ENCODE results near the gene DUSP10. TPM values are rescaled to one million over a fixed set of nuclear protein-coding genes. Genes with fewer than 3 reads are reported as not detected.

The DUSP10 gene
- total RNA-seq, 1 donor from 2014 or later = 3.5 TPM

DNA sequence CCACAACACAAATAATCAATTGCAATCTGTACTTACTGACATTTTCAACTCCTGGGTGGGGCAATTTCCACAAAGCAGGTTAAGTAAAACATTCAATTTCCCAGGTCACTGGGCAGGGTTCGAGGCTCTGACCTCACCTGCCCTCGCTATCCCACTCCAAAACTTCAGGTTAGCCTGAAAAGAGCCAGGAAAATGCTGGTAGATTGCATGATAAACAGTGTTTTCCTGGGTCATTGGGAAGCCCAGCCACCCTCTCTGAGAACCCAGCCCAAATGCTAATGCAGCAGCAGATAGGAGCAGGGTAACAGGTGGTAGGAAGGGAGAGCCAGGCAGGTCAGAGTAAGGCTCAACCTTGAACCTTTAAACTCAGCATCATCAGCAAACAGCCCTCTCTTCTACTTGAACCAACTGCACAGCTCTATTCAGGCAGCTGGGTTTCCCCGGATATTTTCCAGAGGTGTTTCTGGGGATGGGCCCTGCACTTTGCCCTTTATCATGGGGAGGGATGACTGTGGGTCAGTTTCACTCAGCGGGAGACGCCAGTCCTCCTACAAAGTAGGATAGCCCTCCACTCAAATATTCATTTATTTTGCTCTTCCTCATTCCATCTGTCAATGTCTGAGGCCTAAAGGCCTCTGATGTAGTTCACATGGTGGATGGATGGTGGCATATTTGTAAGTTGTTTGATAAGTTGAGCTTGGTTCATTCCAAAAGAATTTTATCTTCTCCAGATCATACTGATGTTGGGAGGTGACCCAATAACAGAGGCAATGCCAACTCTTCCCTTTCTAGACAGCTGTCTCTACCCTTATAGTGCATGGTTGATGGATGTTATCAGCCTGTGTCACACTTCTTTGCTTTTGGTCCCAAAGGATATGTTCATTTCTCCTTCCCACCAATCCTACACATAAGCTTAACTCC, 65.7 kb downstream of the DUSP10 start:
- intact Hi-C loops (cut with micrococcal nuclease) = no loop called here
- ATAC-seq = no peak
- no peak for DNase-seq

DNA sequence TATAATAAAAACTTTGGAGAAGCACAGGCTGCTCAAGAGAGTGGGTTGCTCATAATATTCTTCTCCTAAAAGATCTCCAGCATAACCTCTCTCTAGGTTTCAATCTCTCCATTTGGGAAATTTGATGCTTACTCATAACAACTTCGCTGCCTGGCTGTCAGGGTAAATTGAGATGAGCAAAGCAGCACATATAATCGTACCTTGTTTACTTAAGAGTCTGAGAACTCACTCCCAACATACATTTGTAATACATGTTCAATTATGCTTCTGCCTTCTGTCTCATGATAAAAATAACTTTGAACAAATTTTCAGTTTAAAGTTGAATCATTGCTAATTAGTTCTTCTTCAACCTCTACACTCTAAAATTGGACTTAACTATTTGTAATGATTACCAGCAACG, 68.9 kb downstream of the DUSP10 start:
- intact Hi-C loops (cut with micrococcal nuclease) = no loop called here
- no peak for ATAC-seq

DNA sequence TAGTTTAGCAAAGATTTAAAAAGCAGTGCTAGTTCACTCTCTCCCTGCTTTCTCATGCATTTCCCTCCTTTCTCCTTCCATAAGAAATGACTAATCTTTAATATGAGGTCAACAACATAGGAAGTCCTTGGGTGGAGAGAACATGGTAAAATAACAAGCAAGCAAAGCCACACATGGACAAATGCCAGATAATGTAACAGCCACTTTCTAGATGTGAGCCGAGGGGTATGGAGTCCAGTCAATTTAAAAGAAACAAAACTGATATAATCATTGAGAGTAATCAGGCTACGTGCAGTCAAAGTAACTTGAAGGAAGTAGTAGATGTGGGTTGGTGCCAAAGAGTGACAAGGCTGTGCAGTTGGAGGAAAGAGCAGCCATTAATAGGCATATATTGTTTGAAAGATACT, 69.6 kb downstream of the DUSP10 start:
- intact Hi-C loops (cut with micrococcal nuclease) = no loop called here
- DNase-seq = no peak
- ATAC-seq = no peak

More for the DNA sequence above, 68.9 kb downstream of the DUSP10 start:
- no peak for DNase-seq

DNA sequence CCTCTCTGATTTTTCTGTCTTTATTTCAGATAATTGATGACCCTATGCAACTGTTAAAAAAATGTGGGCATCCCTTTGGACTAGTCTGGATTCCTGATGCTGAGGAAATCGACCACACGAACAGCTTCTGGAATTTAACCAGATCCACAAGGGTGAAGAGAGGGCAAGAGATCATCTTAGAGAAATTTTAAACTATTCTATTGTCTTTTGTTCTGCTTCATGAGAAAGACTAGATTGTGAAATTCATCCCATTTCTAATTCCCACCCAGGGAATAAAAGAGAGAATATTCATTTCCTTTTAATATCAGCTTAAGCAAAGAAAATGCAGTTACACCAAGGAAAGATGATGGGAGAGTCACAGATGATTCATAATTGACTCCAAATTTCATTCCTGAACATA, 71.8 kb downstream of the DUSP10 start:
- no peak for ATAC-seq
- intact Hi-C loops (cut with micrococcal nuclease) = no loop called here

DNA sequence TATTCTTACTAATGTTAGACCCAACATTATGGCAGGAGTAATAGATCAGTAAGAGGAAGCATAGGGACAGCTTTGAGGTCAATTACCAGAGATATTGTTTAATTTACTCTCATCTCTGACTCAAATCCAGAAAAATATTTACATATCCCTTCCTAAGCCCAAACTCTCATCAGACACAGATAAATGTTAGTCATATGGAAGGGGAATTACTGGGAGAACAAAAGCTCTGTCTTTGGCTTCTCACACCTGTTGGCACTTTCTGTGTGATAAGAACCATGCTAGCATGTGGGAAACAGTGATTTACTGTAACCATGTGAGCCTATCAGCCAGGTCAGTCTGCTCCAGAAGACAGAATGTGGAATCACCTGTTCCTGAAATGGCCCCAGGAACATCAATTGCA, 72.4 kb downstream of the DUSP10 start:
- intact Hi-C loops (cut with micrococcal nuclease) = no loop called here
- ATAC-seq (no peak), DNase-seq (no peak)

More for the DNA sequence above, 71.8 kb downstream of the DUSP10 start:
- DNase-seq = no peak

DNA sequence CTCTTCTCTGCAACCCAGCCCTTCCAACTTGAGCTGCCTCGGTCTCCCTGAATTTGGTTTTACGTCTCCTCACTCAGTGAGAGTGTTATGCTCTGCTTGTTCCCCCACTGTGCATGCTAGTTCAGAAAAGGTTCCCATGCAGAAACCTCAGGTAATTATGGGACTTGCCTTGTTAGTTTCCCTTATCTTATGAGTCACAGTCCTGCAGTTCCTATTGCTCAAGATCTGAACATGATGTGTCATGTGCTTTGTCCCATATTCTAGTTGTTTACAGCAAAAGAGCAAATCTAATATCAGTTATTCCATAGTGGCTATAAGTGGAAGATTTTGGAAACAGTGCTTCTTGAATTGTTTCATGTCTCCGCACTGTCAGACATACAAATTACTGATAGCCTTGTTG, 74.4 kb downstream of the DUSP10 start:
- ATAC-seq = no peak
- DNase-seq = no peak
- intact Hi-C loops (cut with micrococcal nuclease) = no loop called here

DNA sequence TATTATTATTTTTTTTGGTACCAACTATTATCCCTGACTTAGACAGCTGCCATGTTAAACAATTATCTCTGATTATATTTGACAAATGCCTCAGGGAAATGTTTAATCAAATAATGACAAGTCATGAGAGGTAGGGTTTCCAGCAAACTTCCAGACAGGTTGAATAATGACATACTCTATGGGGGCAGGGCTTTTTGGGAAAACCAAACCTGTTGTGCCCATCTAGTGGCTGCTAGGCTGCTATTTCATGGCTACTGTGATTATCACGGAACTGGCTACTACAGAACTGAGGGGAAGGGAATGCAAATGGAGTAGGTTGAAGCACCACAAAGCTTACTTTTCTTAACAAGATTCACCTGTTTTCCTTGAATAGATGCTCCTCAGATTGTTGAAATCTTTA, 77.6 kb downstream of the DUSP10 start:
- ATAC-seq (no peak), DNase-seq (no peak)
- intact Hi-C loops (cut with micrococcal nuclease) = no loop called here

DNA sequence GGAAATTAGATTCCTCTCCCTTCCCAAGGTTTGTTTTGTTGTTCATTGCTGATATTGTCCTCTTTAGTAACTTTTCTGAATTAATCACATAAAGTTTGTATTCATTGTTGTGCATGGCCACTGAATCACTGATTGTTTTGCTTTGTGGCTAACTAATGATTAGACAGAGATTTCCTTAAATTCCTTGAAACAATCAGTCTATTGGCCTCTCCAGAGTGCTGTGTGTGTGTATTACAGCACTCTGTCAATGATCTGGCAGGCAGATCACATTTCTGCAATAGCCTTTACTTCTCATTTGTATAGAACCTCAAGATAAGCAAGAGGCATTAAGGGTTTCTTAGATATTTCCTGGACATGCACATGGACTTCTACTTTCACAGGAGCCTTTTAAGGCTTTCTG, 78.6 kb downstream of the DUSP10 start:
- ATAC-seq = no peak
- DNase-seq = no peak
- intact Hi-C loops (cut with micrococcal nuclease) = no loop called here

DNA sequence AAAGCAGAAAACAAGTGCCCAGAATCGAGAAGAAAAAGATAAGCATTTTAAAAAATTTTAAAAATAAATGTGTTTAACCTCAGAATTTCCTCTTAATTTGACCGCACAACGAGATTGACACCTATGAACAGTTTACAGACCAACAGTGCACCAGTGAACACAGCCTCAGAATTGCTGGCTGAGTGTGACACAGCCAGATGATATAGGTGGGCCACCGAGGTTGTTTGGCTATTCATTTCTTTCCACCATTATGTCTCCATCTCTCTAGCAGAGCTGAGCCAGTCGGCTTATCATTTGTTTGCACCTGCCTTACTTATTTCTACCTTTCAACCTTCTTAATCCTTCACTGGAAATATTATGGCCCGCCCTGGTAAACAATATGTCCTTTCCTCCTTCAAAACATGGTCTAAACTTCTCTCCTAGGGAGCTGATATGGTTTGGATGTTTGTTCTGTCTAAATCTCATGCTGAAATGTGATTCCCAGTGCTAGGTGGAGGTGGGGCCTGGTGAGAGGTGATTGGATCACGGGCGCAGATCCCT, 86.1 kb downstream of the DUSP10 start:
- no peak for DNase-seq
- intact Hi-C loops (cut with micrococcal nuclease) = no loop called here
- no peak for ATAC-seq
